Subcutaneous adipose tissue (tissue), 4 donors: ENCODE results near the gene C6orf52. TPM values are rescaled to one million over a fixed set of nuclear protein-coding genes. Genes with fewer than 3 reads are reported as not detected.

Experiments
- small RNA-seq: library from RNA; depleted of rRNA; stranded (forward); fragments of <200 nt; gene quantifications from one replicate; pipeline ENCODE3, GENCODE V24; 2016
- total RNA-seq, 4 donors: library from RNA; depleted of rRNA; stranded (reverse); fragments of >200 nt; gene quantifications; one replicate each; pipeline ENCODE4 v1.1.0, GENCODE V29; 2016
- TF ChIP-seq, protein P1 (sequence below): fragments of 450-650 bp; IDR thresholded peaks from one replicate; pipeline ENCODE4 v1.5.1; 2016; ENCODE audit warnings: low read depth, mild to moderate bottlenecking, control low read depth, antibody characterized with exemption, moderate library complexity

Gene C6orf52
- total RNA-seq, 4 donors from 2014 or later, result 1.3 TPM; not detected in 3

DNA sequence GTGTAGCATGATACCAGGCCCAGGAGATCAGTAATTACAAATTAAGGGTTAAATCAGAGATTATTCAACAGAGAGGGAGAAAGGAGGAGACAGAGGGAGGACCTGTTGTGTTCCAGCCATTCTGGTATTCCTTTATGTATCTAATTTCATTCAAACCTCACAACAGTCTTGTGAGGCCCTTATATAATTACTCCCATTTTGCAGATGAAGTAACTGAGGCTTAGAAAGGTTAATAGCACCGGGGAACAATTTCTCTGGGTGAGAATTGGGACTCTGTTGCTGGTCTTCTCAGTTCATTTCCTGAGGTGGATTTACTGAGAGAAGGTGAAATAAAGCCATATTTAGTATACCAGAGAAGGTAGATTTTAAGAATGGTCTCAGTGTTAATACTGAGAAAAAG is 66.6 kb downstream of the C6orf52 start:
- TF ChIP-seq, protein P1, sequence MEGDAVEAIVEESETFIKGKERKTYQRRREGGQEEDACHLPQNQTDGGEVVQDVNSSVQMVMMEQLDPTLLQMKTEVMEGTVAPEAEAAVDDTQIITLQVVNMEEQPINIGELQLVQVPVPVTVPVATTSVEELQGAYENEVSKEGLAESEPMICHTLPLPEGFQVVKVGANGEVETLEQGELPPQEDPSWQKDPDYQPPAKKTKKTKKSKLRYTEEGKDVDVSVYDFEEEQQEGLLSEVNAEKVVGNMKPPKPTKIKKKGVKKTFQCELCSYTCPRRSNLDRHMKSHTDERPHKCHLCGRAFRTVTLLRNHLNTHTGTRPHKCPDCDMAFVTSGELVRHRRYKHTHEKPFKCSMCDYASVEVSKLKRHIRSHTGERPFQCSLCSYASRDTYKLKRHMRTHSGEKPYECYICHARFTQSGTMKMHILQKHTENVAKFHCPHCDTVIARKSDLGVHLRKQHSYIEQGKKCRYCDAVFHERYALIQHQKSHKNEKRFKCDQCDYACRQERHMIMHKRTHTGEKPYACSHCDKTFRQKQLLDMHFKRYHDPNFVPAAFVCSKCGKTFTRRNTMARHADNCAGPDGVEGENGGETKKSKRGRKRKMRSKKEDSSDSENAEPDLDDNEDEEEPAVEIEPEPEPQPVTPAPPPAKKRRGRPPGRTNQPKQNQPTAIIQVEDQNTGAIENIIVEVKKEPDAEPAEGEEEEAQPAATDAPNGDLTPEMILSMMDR, result no peak

DNA sequence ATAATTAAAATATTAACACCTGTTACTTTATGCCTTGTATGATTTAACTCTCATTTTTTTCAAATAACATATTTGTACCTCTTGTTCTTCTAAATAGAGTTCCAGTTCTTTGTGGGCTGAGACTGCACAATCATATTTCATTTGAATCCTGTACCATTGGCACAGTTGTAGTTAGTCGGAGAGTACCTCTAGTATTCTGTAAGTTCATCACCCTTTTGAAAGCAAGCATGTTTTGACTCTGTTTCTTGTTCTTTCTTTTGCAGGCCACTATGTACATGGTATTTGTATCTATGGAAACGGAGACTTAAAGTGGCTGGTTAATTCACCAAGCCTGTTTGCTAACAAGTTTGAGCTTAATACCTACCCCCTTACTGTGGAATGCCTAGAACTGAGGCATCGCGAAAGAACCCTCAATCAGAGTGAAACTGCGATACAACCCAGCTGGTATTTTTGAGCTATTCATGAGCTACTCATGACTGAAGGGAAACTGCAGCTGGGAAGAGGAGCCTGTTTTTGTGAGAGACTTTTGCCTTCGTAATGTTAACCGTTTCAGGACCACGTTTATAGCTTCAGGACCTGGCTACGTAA is 68.2 kb downstream of the C6orf52 start:
- TF ChIP-seq, protein P1, result no peak

DNA sequence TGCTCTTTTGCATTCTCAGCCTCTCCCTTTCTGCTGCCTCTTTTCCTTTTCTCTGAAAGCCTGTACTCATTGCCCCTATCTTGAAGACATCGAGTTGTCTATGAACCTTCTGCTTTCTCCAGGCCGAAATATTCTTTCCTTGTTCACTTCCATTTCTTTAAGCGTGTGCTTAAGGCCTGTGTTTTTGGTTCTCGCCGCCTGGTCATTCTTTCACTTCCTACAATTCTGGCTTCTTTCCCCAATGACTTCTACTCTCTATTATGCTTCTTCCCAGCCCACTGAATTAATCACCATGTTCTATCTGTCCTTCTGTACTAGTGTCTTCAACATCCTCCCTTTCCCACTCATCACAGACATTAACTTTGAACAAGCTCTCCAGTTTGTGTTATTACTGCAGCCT is 69.6 kb downstream of the C6orf52 start:
- TF ChIP-seq, protein P1, result no peak

DNA sequence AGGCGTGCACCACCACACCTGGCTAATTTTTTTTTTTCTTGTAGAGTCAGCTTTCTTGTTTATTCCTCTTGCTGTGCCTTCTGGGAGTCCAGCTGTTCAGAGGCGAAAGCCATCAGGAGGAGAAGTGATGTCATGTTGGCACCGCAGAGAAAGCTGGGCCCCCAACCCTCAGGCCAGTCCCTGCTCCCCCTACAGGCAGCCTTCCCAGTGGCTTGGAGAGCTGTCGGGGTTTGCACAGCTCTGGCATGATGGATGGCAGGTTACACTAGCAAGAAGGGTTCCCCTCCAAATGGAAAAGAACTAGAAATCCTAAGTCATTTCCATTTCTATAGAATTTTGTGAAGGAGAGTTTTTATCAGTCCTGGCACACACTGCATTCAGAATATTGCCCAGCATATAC is 72.6 kb downstream of the C6orf52 start:
- TF ChIP-seq, protein P1, result no peak

Small RNAs within 50 kb of the gene (small RNA-seq; reads per million reads assigned to genes)
- gene RF00019, result 0.49 reads per million

Other genes starting within 250 kb of the C6orf52 start
- gene GCNT2, start 173.3 kb downstream of the C6orf52 start, total RNA-seq, result 1 to 10 TPM in 3 of 4 donors, under 1 TPM in 1; 0.57 to 8.5 (median 5.6) TPM
- gene PAK1IP1, start 356 bp upstream of the C6orf52 start, total RNA-seq, result 10 to 100 TPM in 2 of 4 donors, 1 to 10 TPM in 2; 5.8 to 23.8 (median 10.0) TPM
- 100 to 1,000 TPM; 140 to 178 (median 166) TPM for gene TMEM14C, start 28.5 kb upstream of the C6orf52 start, total RNA-seq
- 10 to 100 TPM; 67.7 to 93.4 (median 89.6) TPM for gene TMEM14B, start 53.2 kb upstream of the C6orf52 start, total RNA-seq
- gene MAK, start 143.9 kb upstream of the C6orf52 start, total RNA-seq, result under 1 TPM in 2 of 4 donors, not detected in 2; 0.33 to 0.34 TPM
- not detected for gene GCM2, start 187.4 kb upstream of the C6orf52 start, total RNA-seq
- gene SYCP2L, start 192.4 kb upstream of the C6orf52 start, total RNA-seq, result 1 to 10 TPM; 1.0 to 4.6 (median 3.3) TPM